Stimulated activated CD4-positive, alpha-beta T cell treated with anti-CD3 and anti-CD28 coated beads, Interleukin-4, amount 100 ng/mL, for 4 hours (primary cell): ENCODE results near the gene TENT4B.
"Not testable (repeated sequence)": the region's sequence is repeated elsewhere in the genome, so short reads cannot be mapped to it uniquely, and the experiment has no call there.

ENCODE experiments used
- DNase-seq, 2 experiments: peaks; one replicate each; pipeline ENCODE4 v3.0.0-alpha.2; 2020

TENT4B gene

GRCh38 chr16:50152807-50153595, at the start of gene TENT4B:
Gene TENT4B (plus strand): TSS chr16:50153306. CDS start chr16:50153622, 316 bp downstream.
- peak; percentile 84 for DNase-seq

DNA sequence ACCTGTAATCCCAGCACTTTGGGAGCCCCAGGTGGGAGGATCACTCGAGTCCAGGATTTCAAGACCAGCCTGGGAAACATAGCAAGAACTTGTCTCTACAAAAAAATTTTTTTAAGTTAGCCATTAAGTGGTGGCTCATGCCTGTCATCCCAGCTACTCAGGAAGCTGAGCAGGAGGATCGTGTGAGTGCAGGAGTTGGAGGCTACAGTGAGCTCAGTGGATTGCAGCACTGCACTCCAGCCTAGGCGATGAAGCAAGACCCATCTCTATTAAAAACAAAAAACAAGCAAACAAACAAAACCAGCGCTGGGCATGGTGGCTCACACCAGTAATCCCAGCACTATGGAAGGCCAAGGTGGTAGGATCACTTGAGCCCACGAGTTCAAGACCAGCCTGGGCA, 49.3 kb upstream of the TENT4B start:
- DNase-seq, result no peak

DNA sequence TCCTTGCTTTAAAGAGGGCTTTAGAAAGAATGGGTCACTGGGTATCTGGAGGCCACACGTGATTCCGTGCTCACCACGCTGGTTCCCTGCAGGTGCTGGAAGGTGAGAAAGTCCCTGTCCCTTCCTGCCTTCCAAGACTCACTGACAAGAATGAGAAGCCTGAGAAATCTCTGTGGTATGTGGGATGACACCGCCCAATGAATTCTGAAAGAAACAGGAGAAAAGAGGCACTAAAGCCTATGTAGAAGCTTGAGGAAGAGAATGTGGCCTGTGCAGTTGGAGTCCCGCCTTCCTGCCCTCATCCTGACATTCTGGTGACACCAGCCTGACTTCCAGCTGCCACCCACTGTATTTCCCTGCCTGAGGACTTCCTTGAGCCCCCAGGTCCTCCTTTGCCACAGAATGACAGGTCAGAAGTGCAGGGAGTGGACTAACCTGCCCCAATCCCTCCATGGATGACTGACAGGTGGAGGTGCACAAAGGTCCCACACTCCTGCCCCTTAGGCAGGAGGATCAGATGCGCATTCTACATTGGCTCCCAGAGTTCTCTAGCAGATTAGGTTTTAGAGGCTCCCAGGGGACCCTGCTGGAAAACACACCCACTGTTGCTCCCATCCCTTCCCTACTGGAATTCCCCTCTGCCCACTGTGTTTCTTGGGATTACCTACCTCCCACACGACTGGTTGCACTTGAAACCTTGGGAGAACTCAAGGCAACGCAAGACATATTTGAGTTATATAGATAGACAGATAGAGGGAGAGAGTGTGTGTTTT, 38.6 kb upstream of the TENT4B start:
- no peak for DNase-seq

DNA sequence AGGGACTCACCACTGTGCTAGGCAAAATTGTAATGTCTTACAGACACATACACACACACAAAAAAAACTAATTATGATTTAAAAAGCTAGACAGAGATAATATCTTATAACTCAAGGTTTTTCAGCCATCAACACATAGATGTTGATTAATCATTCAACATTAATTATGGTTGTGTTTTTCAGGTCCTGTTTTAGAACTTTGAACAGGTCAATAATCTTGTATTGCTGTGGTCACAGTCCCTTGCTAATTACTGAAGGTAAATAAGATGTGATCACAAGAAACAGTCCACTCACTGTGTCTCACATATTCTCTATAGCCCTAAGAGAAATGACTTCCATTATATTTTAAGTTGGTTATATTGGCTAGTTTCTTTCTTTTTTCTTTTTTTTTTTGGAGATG, 32.4 kb upstream of the TENT4B start:
- no peak for DNase-seq

- DNase-seq, result no peak
Observed at GRCh38 chr16:50121278-50121677, 31.8 kb upstream of the TENT4B start.

DNA sequence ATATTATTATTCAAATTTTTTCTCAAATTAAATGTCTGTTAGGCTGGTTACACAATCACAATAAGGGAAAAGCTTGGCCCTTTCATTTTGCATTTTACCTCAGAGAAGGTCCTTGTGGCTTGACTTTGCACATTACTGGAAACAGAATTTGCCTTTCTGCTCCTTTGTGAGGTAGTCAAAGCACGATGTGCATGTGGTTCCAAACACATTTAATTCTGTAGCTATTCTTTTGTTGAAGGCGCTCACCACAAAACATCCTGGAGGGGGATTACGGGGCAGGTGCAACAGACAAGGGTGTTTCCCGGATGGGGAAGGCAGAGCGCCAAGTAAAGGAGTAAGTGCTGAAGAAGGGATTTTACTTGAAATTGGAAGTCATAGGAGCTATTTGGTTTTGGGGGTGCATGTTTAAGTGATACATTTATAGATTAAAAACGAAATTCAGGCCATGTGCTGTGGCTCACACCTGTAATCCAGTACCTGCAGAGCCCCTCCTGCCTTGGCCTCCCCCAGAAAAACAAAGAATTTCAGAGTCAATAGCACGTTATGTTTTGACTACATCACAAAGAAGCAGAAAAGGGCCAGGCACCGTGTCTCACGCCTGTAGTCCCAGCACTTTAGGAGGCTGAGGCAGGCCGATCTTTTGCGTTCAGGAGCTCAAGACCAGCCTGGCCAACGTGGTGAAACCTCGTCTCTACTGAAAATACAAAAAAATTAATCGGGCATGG, 31.2 kb upstream of the TENT4B start:
- peak in 1 of 2 experiments; percentile 1 for DNase-seq

DNA sequence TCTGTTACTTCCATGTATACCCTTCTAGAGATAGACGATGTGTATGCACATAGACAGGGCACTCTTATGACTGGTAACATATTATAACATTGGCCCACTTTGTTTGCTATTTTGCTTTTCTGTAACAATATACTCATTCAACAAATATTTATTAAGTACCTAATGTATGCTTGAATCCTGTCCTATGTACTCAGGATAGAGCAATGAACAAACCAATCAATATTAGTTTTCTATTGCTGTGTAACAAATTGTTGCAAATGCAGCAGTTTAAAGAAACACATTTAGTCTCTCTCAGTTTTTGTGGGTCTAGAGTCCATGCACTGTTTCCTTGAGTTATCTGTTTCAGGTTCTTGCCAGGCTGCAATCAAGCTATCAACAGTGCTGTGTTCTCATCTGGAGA, 29.7 kb upstream of the TENT4B start:
- DNase-seq, result no peak

DNA sequence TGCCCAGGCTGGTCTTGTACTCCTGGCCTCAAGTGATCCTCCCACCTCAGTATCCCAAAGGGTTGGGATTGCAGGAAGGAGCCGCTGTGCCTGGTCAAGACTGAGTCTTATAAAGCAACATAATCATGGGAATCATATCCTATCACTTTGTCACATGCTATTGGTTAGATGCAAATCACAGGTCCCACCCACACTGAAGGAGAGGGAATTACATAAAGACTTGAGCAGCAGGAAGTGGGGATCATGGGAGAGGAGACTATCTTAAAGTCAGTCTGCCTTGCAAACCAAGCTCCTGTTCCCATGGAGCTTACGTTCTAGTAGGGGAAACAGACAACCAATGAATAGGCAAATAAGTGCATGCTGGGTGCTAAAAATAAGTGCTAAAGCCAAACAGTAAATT, 28.3 kb upstream of the TENT4B start:
- no peak for DNase-seq

DNA sequence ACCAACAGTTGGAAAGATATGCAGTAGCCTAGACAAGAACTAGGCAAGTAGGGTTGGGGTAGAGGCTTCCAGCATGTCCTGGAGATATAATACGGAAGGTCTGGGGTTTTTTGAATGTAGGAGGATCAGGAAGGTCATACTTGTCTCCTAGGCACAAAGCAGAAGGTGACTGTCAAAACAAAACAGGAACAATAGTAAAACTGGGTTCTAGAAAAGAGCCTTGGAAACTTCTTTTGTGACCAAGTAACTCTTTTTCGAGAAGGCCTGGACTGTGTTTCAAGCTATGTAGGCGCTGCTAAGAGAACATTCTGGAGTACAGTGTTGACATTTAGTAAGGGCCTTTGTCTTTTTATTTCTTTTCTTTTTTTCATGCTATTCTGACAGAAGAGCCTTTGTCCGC, 26.9 kb upstream of the TENT4B start:
- DNase-seq, result no peak

DNA sequence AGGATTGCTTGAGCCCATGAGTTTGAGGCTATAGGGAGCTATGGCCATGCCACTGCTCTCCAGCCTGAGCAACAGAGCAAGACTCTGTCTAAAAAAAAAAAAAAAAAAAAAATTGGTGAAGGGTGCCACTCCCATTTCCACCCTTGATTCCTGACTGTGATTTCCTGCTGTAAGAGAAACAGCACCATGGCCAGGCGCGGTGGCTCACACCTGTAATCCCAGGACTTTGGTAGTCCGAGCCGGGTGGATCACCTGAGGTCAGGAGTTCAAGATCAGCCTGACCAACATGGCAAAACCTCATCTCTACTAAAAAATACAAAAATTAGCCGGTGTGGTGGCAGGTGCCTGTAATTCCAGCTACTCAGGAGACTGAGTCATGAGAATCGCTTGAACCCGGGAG, 20.5 kb upstream of the TENT4B start:
- not testable (repeated sequence) for DNase-seq

DNA sequence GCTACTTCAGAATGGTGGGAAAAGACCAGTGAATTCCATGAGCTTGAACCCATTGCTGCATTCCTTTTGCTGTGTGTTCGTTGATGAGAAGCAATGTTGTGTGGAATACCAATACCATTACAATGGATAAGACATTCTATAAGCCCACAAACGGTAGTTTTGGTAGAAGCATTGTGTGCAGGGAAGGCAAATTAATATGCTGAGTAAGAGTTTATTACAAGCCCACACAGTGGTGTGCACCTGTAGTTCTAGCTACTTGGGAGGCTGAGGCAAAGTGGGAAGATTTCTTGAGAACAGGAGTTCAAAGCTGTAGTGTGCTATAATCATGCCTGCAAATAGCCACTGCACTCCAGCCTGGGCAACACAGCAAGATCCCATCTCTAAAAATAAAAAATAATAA, 19.9 kb upstream of the TENT4B start:
- DNase-seq, result no peak

DNA sequence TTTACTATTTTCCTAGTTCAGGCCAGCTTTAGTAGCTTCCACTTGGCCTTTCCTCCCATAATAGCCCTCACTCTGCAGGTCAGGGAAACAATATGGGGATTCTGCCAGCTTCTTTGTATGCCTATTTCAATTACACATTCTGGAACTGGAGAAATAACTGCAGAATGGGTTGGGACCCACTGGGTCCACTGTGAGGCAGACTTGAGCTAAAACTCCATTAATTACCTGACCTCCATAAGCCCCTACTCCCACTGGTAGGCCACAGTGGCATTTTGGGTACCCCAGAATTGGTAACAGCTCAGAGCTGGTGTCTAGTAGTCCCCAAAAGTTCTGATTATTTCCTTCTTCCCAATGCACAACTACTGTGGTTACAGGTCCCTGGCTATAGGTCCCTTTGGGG, 16.7 kb upstream of the TENT4B start:
- no peak for DNase-seq

DNA sequence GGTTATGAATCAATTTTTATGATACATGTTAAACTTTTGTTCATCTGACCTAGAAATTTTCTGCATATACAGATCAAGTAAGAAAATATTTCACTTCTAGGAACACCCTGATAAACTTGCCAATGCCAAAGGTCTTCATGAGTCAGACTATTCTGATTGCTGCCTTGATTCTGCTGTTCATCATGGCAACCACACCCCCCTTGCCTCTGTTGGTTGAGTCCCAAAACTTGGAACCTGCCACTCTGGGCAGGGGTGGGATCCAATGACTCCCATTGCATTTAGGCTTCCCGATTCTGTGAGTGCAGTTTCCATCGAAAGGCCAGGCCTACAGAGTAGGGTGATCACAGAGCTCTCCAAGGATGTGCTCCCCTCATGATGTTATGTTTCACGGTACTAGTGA, 15.8 kb upstream of the TENT4B start:
- no peak for DNase-seq

- DNase-seq, result no peak
Observed at GRCh38 chr16:50139580-50139979, 13.5 kb upstream of the TENT4B start.

GRCh38 chr16:50144211-50144610, 8.9 kb upstream of the TENT4B start:
- no peak for DNase-seq

- DNase-seq, result no peak
Observed at GRCh38 chr16:50146479-50147435, 6.3 kb upstream of the TENT4B start.

DNA sequence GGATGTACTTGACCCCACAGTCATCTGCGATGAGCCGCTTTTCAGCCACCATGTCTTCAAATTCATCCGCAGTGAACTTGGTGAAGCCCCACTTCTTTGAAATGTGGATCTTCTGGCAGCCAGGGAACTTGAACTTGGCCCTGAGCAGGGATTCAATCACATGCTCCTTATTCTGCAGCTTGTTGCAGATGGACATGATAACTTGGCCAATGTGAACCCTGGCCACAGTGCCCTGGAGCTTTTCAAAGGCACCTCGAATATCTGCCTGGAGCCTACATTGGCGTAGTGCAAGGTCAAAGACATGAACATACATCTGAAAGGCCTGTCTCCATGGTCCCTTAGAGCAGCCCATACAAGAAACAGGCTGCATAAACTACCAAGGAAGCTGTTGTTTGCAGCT, 1.8 kb upstream of the TENT4B start:
- DNase-seq, result no peak

DNA sequence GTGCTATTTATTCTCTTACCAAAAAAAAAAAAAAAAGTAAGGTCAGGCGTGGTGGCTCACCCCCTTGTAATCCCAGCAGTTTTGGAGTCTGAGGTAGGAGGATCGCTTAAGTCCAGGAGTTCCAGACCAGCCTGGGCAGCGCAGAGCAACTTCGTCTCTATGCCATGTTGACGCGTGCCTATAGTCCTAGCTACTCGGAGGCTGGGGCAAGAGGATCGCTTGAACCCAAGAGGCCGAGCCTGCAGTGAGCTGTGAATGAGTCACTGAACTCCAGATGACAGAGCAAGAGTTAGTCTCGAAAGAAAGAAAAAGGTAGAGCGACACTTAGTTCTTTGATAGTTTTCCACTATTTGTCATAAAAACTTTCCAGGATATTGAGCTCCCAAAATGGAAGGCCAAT, 1.4 kb upstream of the TENT4B start:
- peak; percentile 20 to 25 for DNase-seq

GRCh38 chr16:50152351-50152806, 727 bp upstream of the TENT4B start:
- peak; percentile 52 to 60 for DNase-seq

DNA sequence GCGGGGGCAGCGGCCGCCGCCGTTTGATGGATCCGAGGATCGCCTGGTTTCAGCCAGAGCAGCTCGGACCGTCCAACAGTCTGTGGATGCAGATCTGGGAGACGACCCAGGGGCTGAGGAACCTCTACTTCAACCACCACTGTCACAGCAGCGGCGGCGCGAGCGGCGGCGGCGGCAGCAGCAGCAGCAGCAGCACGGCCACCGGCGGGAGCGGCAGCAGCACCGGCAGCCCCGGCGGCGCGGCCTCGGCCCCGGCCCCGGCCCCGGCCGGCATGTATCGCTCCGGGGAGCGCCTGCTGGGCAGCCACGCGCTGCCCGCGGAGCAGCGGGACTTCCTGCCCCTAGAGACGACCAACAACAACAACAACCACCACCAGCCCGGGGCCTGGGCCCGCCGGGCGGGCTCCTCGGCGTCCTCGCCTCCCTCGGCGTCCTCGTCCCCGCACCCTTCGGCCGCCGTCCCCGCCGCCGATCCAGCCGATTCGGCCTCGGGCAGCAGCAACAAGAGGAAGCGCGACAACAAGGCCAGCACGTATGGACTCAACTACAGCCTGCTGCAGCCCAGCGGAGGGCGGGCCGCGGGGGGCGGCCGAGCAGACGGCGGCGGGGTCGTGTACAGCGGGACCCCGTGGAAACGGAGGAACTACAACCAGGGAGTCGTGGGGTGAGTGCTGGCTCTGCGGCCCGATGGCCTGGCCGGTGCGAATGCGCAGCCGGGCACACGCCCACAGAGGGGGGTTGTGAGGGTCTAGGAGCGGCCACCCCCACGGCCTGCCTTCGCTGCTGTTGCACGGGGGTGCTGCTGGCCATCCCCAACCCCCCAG, 702 bp downstream of the TENT4B start:
- peak; percentile 3 to 39 for DNase-seq

DNA sequence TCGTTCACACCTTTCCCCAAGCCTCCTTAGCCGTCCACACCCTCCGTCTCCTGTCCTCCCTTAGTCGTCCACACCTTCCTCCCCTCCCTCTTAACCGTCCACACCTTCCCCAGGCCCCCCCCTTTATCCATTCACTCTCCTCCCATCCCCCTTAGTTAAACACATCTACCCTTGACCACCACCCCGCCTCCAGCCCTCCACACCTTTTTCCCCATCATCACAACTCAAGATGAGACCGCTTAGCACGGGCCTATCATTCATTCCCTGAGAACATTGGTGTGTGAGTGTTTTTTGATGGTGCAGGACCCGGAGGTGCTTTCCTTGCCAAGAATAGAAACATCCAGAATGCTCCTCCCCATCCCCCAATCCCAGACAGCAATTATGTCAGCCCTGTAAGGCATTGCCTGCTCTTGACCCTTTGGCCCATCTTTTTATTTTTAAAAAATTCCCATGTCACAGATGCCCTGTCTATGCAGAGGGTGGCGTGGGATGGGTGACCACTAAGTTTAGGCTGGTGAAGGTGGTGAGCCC, 1.4 kb downstream of the TENT4B start:
- DNase-seq, result no peak
